ENCODE results near the gene RNF225.

RNF225 gene

DNA sequence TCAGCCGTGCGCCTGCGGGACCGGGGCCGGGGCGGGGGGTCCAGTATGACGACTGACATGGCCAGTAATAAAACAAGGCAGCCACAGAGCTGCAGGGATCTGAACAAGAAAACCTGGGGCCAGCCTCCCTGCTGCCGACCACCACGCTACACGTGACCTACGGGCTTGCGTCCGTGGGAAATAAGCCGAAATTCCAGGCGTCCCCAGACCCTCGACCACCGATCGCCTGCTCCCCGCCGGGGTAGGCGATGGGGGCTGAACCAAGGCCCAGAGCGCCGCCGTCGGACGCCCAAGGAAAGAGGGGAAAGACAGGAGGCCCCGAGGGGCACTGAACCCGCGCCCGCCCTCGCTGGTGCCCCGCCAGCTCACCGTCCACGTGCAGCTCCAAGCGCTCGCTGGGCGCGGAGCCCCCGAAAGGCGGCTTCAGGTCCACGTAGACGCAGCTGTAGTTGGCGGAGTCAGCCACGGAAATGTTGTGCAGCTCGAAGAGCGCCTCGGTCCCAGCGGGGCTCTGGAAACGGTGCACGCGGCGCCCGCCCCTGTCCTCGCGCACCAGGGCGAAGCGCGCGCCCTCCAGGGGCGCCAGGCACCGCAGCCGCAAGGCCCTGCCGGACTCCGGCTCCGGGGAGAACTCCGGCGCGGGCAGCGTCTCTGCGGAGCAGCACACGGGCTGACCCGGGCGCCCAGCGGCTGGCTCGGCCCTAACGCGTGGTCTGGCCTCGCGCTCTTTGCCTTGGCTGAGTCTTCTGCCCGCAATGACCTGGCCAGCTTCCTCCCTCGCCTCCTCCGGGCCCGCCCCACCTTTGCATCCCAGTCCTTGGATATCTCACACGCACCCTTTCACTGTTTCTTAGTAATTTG lies 45.2 kb upstream of the RNF225 start:
- Histone ChIP-seq H3K4me3 (ENCODE audit: low read depth, low read length) (no peak overlapping the region), H3K27ac (no peak overlapping the region), H3K36me3 (ENCODE audit: control insufficient read depth, insufficient read depth, low read length) (no peaks in the 10 kb centered on the region), H3K79me2 (peaks cover 20% of the 10 kb centered on the region), H2AFZ (no peak overlapping the region), H3K9ac (no peak overlapping the region), H3K9me3 (ENCODE audit: control insufficient read depth, low read length) (no peaks in the 10 kb centered on the region), H3K27me3 (ENCODE audit: control insufficient read depth, insufficient read depth, low read length) (no peaks in the 10 kb centered on the region), H3K4me1 (peaks cover 12% of the 10 kb centered on the region), H3K4me2 (ENCODE audit: low read length) (no peak overlapping the region)
- TF ChIP-seq, protein P1, sequence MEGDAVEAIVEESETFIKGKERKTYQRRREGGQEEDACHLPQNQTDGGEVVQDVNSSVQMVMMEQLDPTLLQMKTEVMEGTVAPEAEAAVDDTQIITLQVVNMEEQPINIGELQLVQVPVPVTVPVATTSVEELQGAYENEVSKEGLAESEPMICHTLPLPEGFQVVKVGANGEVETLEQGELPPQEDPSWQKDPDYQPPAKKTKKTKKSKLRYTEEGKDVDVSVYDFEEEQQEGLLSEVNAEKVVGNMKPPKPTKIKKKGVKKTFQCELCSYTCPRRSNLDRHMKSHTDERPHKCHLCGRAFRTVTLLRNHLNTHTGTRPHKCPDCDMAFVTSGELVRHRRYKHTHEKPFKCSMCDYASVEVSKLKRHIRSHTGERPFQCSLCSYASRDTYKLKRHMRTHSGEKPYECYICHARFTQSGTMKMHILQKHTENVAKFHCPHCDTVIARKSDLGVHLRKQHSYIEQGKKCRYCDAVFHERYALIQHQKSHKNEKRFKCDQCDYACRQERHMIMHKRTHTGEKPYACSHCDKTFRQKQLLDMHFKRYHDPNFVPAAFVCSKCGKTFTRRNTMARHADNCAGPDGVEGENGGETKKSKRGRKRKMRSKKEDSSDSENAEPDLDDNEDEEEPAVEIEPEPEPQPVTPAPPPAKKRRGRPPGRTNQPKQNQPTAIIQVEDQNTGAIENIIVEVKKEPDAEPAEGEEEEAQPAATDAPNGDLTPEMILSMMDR (IDR thresholded peaks at IDR 0.05), result no peak

DNA sequence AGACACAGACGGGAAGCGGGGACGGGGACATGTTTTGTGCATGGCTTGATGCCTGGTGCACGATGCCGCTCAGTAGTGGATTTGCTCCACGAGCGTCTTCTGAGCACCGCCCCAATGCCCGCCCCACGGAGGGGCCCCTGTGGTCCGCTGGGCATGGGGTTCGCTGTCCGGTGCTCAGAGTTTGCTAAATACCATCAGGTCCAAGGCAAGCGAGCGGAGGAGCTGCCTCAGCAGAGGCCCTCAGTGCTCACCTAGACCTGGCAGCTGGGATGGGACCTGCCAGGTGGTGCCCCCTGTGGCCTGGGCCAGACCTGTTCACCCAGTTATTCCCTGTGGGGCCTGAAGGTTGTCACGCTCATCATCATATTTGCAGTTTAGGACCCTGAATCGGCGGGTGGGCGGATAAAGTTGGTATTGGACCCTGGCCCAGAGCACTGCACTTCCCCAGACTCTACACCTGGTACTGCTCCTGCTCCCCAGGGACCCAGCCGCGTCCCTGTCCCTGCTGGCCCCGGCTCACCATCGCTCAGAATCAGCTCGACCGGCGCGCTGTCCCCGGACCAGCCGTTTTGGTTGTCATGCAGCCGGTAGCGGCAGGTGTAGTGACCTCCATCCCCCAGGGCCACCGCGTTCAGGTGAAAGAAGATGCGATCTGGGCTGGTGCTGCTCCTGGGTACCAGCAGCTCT lies 44.4 kb upstream of the RNF225 start:
- no peaks in the 10 kb centered on the region for H3K27me3 ChIP-seq (ENCODE audit: control insufficient read depth, insufficient read depth, low read length)
- TF ChIP-seq, protein P1 (IDR thresholded peaks at IDR 0.05), result no peak

DNA sequence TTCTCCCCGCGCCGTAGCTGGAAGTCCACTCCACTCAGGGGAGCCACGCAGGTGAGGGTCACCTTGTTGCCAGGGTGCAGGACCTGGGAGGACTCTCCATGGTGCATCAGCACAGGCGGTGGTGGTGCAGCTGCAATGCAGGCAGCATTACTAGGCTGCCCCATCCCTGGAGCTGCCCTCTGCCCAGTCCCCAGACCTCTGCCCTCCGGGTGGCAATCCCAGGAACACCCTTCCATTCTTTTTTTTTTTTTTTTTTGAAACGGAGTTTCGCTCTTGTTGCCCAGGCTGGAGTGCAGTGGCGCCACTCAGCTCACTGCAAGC lies 43.9 kb upstream of the RNF225 start:
- H3K9ac ChIP-seq, result no peak overlapping the region
- no peaks in the 10 kb centered on the region for H3K36me3 ChIP-seq (ENCODE audit: control insufficient read depth, insufficient read depth, low read length)
- no peaks in the 10 kb centered on the region for H3K9me3 ChIP-seq (ENCODE audit: control insufficient read depth, low read length)
- TF ChIP-seq, protein P1 (IDR thresholded peaks at IDR 0.05), result no peak
- H3K27me3 ChIP-seq (ENCODE audit: control insufficient read depth, insufficient read depth, low read length), result no peaks in the 10 kb centered on the region
- peaks cover 4% of the 10 kb centered on the region for H3K4me1 ChIP-seq
- H3K27ac ChIP-seq, result no peak overlapping the region
- no peak overlapping the region for H3K4me2 ChIP-seq (ENCODE audit: low read length)
- H3K4me3 ChIP-seq (ENCODE audit: low read depth, low read length), result no peak overlapping the region
- peaks cover 20% of the 10 kb centered on the region for H3K79me2 ChIP-seq
- H2AFZ ChIP-seq, result no peak overlapping the region

More for the DNA sequence above, 44.4 kb upstream of the RNF225 start:
- H3K27ac ChIP-seq, result no peak overlapping the region
- H2AFZ ChIP-seq, result no peak overlapping the region
- H3K9ac ChIP-seq, result no peak overlapping the region
- no peak overlapping the region for H3K4me2 ChIP-seq (ENCODE audit: low read length)
- H3K4me3 ChIP-seq (ENCODE audit: low read depth, low read length), result no peak overlapping the region
- peaks cover 9% of the 10 kb centered on the region for H3K4me1 ChIP-seq
- H3K36me3 ChIP-seq (ENCODE audit: control insufficient read depth, insufficient read depth, low read length), result no peaks in the 10 kb centered on the region
- H3K79me2 ChIP-seq, result peaks cover 20% of the 10 kb centered on the region
- H3K9me3 ChIP-seq (ENCODE audit: control insufficient read depth, low read length), result no peaks in the 10 kb centered on the region

DNA sequence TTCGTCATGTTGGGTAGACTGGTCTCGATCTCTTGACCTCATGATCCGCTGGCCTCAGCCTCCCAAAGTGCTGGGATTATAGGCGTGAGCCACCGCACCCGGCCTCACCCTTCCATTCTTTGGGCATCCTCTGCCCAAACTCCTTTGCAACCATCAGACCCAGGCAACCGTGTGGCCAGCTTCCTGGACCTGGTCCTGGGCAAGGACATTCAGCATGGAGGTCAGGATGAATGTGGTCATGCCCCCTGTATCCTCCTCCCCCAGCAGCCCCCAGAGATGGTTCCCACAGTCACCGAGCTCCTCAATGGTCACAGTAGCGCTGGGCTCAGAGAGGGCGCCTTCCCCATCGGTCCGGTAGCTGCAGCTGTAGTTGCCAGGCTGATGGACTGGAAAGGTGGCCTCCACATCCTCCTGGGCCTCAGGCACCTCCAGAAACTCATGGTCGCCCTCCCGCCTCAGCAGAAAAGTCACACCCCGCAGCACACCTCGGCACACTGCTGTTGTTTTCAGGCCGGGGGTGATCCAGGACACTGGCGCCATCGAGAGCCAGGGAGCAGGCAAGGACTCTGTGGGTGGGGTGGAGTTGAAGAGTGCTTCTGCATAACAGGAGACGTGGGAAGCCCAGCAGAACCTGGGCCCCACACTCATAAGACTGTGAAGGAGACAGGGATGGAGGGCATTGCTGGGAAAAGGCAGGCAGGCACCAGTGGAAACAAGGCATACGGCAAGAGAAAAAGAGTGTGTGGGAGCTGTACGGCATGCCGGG lies 43.3 kb upstream of the RNF225 start:
- Histone ChIP-seq H3K9me3 (ENCODE audit: control insufficient read depth, low read length) (no peaks in the 10 kb centered on the region), H3K4me3 (ENCODE audit: low read depth, low read length) (no peak overlapping the region), H3K27me3 (ENCODE audit: control insufficient read depth, insufficient read depth, low read length) (no peaks in the 10 kb centered on the region), H3K36me3 (ENCODE audit: control insufficient read depth, insufficient read depth, low read length) (no peaks in the 10 kb centered on the region), H3K27ac (no peak overlapping the region), H3K4me2 (ENCODE audit: low read length) (no peak overlapping the region), H3K79me2 (peaks cover 20% of the 10 kb centered on the region), H3K4me1 (no peaks in the 10 kb centered on the region), H3K9ac (no peak overlapping the region), H2AFZ (no peak overlapping the region)
- TF ChIP-seq, protein P1 (IDR thresholded peaks at IDR 0.05), result no peak

All from parathyroid adenoma (tissue), 2 donors.